ENCODE results near the gene CFAP44. TPM values are rescaled to one million over a fixed set of nuclear protein-coding genes. Genes with fewer than 3 reads are reported as not detected.
"Not testable (repeated sequence)": the region's sequence is repeated elsewhere in the genome, so short reads cannot be mapped to it uniquely, and the experiment has no call there.

The CFAP44 gene, protein sequence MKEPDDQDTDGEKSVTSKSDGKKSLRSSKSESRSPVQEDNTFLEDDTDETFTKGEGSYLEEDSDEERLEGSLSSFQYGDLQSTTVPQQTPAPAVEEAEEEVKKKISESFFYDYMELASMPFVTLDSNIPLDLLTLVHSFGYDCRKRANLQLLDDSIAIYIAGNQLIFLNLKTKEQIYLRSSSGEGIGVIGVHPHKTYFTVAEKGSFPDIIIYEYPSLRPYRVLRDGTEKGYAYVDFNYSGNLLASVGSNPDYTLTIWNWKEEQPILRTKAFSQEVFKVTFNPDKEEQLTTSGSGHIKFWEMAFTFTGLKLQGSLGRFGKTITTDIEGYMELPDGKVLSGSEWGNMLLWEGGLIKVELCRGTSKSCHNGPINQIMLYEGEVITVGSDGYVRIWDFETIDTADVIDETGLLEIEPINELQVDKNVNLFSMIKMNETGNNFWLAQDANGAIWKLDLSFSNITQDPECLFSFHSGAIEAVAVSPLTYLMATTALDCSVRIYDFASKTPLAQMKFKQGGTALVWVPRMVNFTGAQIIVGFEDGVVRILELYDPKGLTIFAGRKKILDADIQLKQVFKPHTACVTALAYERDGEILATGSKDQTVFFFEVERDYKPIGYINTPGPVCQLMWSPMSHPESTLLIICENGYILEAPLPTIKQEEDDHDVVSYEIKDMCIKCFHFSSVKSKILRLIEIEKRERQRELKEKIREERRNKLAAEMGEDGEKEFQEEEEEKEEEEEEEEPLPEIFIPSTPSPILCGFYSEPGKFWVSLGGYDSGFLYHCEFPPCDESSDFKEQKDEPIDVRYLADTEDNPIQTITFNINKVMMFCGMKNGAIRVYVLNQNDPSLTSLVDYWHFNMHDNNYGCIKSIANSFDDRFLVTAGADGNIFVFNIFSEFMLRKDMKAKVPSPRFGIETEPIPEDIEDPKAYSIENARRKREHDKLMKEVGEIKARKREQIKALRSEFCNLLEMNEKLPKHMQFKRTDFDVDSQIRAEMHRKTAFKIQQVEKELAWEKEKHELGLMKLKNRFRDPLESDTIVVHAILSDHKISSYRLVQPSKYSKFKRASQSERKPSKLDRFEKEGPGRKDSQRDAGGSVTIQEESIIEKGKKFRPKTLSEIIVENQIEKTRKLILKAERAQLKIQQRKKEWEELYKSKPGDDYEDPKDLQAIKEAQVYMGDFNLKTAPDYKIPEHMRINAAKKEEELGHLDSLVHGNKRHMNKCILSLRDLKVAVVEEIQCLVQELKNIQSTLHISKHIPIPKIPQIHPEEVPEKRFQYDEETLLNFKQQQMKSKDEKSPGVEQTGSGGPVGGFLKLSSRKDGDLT (N-terminal part only)
- total RNA-seq: 1.6 and 2.6 TPM in 2 replicates

DNA sequence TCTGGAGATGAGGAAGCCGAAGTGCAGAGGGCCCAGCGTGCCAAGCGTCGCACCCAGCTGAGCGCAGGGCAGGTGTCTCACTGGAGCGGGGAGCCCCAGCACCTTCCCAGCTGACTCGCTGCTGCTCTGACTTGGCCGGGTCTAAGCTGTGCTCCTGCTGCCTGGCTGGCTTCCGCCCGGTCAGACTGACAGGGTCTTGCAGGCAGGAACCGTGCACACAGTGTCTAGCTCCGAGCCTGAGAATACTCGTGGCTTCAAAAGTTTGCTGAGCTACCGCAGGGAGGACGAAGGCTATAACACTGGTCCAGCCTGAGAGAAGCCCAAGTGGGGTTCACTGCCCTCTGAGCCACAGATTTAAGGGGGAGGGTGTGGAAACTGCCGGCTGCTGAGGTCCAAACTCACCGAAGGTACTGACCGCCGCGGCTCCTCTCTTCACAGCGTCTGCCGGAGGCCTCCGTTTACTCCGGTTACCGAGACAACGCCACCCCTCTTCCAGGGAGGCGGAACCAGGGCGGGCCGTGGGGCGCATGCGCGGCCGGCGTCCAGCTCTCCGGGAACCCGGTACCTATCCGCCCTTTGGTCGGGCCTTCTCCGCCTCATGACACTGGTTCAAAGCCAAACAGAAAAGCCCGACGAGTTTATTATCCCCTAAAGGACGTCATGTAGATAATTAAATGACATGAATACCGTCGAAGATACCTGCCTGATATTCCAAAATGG, at the start of gene CFAP44:
TSS of gene CFAP44 (minus strand) at position 443 of the 720 bp plus-strand sequence. CDS start 7,829 bp downstream, outside the sequence.
- peak; percentile 15 for DNase-seq (ENCODE audit: low read depth, low spot score)

DNA sequence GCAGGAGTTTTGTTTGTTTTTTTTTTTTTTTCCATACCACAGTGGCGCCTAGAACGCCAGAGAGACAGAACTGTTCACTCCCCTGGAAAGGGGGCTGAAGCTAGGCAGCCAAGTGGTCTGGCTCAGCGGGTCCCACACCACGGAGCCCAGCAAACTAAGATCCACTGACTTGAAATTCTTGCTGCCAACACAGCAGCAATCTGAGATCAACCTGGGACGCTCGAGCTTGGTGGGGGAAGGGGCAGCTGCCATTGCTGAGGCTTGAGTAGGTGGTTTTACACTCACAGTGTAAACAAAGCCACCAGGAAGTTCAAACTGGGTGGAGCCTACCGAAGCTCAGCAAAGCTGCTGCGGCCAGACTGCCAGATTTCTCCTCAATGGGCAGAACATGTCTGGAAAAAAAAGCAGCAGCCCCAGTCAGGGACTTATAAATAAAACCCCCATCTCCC, 43.9 kb upstream of the CFAP44 start:
- no peak for DNase-seq (ENCODE audit: low read depth, low spot score)

DNA sequence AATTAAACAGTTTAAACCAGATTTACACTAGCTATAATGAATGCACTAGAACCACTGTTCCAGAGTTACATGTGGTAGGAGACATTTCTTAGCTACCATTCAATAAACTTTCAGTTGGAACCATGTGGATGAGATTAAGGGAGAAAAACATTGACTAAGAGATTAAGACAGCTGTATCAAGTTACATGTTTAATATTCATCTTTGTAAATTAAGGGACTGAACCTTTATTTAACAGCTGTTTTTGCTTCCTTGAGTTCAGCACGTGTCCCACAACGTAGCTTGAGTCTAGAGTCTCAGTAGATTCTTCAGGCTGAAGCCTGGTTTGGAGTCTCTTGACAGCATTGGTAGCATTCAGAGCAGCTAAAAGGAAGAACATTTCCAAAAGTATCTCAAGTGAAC, 27.2 kb upstream of the CFAP44 start:
- no peak for DNase-seq (ENCODE audit: low read depth, low spot score)

DNA sequence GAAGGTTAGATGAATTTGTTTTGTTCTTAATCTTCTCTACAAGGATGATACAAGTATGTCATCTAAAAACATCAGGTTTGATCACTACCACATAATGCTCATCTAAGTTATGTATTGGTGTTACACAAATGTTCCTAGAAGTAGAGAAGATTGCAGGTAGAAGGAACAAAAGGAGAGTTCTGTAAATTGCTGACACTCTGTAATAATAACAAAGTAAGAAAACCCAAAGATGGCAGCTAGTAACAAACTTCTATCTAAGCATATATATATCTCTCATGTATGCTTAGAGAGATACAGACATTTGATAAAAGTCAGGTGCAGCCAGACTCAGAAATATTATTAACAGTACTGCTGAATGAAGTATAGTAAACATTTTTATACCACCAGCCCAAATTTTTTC, 20.2 kb upstream of the CFAP44 start:
- no peak for DNase-seq (ENCODE audit: low read depth, low spot score)

DNA sequence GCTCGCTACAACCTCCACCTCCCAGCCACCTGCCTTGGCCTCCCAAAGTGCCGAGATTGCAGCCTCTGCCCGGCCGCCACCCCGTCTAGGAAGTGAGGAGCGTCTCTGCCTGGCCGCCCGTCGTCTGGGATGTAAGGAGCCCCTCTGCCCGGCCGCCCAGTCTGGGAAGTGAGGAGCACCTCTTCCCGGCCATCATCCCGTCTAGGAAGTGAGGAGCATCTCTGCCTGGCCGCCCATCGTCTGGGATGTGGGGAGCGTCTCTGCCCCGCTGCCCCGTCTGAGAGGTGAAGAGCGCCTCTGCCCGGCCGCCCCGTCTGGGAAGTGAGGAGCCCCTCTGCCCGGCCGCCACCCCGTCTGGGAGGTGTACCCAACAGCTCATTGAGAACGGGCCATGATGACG, 17.3 kb upstream of the CFAP44 start:
- DNase-seq (ENCODE audit: low read depth, low spot score): not testable (repeated sequence)

DNA sequence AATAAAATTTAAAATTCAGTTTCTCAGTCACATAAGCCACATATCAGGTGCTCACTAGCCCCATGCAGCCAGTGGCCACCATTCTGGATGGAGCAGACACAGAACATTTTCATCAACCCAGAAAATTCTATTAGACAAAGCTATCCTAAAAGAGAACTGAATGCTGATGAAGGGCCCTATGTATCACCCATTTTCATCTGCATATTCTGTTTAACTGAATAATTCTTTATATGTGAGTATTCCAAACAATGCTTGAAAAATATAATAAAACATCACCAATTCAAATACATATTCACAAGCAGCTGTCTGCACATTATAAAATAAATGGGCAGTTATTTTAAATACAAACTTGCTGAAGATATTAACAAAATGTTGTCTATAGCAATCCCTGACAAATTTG, 14.2 kb upstream of the CFAP44 start:
- DNase-seq (ENCODE audit: low read depth, low spot score): no peak

DNA sequence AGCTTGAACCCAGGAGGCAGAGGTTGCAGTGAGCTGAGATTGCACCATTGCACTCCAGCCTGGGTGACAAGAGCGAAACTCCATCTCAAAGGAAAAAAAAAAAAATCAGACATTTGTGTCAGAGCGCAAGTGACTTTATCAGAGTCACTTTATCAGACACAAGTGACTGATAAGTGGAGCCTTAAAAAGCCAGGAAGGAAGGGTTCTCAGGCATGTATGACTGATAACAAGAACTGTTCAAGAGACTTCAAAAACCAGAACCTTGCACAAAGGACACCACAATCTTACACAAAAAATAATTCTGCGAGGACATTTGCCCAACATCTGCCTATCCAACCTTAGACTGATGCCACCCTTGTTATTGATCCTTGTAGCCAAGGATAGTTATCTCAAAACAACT, 13.3 kb upstream of the CFAP44 start:
- DNase-seq (ENCODE audit: low read depth, low spot score): no peak

DNA sequence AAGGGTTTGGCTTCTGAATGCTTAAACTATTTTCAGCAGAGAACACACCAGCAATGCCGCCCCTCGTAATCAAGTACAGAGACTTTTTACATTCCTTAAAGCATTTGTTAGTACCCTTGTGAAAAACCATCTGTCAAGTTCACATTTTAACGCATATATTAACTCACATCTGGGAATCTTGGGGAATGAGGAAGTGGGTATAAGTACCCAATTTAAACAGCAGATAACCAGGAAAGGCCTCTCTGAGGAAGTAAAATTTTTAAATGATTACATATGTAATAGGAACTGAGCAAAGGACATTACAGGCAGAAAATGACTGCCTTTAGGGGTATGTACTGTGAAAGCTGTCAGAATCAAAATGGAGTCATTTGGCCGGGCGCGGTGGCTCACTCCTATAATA, 12.8 kb upstream of the CFAP44 start:
- no peak for DNase-seq (ENCODE audit: low read depth, low spot score)

DNA sequence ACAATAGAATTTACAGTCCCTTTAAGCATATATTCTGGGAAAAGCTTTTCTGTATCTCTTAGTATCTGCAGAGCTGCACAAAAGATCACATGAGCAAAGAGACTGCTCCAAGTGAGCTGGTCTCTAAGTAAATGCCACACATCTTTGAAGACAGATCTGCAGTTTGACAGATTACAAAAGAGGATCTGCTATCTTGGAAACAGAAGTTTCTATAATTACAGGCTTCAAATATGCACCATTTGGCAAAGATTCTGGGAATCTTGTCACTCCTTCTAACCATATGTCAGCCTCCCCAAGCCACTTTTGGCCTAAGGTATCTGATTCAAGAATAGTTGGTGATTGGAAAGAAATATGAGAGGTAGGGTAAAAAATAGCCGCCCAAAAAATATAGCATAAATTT, 9.6 kb upstream of the CFAP44 start:
- no peak for DNase-seq (ENCODE audit: low read depth, low spot score)

DNA sequence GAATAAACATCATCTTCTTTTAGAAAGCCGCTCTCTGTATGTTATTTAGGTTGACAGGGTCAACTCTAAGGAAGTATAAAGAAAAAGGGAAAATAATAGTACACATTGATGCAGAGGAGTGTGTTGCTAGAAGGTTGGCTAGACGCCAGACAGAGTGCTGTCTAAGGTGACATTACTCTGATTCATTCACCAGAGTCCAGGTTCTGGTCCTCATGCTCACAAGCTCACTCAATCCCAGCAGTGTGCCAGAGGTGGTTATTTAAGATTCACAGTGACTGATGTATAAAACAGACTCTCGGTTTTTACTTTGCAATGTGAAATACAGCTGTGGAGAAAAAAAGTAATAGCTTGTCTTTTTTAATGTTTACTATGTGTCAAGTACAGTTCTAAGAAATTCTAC, 1.7 kb downstream of the CFAP44 start:
- DNase-seq (ENCODE audit: low read depth, low spot score): no peak

DNA sequence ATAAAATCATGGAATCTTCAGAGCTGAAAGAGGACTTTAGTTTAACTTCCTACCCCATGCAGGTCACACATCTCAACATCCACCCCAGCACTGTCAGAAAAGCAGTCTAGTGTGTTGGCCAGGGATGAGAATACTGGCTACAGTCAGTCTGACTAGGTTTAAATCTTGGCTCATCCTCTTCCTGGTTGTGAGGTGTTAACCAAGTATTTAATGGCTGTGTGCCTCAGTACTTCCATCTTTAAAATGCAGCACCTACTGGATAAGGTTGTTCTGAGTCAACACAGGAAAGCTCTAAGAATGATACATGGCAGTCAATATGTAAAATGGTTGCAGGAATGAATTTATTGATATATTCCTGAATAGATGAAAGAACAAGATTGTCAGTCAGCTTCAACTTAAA, 3.1 kb downstream of the CFAP44 start:
- no peak for DNase-seq (ENCODE audit: low read depth, low spot score)

DNA sequence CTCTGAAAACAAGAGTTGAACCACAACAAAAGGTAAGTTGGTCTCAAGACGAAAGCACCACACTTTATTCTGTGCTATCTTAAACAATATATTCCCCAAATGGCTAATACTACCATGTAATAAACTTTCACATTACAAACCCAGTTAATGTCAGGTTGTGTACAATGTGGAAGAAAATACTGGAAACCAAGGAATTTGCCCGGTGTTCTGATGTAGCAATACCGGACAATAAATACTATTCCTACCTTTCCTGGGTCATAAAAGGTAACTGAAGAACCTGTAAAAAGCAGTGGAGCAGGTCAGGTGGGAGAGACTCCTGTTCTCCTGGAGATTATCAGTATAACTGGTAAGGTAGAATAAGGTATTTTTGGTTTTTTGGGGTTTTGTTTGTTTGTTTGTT, 3.9 kb downstream of the CFAP44 start:
- no peak for DNase-seq (ENCODE audit: low read depth, low spot score)

DNA sequence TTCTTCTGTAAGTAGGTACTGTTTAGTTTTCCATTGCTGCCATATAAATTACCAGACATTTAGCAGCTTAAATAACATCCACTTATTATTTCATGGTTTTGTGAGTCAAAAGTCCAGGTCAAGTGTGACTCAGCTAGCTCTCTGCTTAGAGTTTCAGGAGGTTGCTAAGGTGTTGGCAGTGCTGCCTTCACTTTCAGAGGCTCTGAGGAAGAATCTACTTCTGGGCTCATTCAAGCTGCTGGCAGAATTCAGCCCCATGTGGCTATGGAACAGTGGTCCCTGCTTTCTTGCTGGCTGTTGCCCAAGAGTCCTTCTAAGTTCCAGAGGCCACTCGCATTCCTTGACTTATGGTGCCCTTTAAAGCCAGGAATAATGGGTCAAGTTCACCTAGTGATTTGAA, 4.5 kb downstream of the CFAP44 start:
- DNase-seq (ENCODE audit: low read depth, low spot score): no peak

DNA sequence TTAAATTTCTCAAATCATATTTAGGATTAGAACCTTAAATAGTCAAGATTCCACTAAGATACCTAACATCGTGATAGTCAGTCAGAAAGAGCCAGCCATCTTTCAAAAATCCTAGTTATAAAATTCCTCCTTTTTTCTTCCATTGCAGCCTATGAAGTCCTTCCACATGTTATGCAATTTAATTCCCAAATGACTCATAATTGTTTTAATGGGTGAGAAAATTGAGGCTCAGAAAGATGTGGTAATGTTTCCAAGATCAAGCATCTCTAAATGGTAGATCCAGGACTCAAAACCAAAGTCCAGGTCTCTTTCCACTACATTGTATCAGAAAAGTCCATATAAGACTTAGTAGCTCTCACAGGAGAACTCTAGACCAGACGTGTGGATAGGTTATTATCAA, 9.5 kb downstream of the CFAP44 start:
- no peak for DNase-seq (ENCODE audit: low read depth, low spot score)

DNA sequence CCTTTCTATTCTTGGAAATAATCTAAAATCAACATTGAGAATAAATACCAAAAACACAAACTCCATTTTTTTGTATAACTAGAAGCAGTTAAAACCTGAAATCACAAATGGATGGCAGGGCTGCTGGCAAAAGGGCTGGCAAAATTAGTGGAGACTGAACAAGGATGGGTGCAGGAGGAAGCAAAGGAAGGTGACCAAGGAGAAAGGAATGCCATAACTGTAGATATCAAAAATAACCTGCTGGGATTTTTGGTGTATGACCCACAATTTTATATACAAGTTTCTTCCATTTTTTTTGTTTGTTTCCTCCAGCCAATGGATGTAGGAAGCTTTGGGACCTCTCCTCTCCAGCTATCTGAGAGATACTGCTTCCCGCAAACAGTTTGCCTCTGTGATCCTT, 12.7 kb downstream of the CFAP44 start:
- DNase-seq (ENCODE audit: low read depth, low spot score): no peak

DNA sequence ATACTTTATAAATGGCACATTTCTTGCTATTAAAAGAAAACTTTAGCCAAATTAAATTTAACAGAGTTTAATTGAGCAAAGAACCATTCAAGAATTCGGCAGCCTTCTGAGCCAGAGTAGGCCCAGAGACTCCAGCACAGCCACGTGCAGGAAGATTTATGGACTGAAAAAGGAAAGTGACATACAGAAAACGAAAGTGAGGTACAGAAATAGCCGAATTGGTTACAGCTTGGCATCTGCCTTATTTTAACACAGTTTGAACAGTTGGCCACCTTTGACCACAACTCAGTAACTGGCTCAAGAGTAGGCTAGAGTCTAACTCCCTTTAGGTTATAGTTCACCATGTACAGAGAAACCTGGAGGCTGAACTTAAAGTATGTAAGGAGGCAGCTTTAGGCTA, 17.6 kb downstream of the CFAP44 start:
- DNase-seq (ENCODE audit: low read depth, low spot score): no peak

DNA sequence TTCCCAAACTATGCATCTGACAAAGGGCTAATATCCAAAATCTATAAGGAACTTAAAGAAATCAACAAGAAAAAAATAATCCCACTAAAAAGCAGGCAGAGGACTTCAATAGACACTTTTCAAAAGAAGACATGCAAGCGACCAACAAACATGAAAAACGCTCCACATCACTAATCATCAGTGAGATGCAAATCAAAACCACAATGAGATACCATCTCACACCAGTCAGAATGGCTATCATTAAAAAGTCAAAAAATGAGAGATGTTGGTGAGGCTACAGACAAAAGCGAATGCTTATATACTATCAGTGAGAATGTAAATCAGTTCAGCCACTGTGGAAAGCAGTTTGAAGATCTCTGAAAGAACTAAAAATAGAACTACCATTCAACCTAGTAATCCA, 20.2 kb downstream of the CFAP44 start:
- DNase-seq (ENCODE audit: low read depth, low spot score): no peak

DNA sequence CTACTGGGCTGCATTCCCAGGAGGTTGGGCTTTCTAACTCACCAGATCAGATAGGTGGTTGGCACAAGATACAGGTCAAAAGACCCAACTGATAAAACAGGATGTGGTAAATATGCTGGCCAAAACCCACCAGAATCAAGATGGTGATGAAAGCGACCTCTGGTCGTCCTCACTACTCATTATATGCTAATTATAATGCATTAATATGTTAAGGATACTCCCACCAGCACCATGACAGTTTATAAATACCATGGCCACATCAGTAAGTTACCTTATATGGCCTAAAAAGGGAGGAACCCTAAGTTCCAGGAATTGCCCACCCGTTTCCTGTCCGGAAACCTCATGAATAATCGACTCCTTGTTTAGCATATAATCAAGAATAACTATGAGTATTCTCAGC, 31.6 kb downstream of the CFAP44 start:
- no peak for DNase-seq (ENCODE audit: low read depth, low spot score)

DNA sequence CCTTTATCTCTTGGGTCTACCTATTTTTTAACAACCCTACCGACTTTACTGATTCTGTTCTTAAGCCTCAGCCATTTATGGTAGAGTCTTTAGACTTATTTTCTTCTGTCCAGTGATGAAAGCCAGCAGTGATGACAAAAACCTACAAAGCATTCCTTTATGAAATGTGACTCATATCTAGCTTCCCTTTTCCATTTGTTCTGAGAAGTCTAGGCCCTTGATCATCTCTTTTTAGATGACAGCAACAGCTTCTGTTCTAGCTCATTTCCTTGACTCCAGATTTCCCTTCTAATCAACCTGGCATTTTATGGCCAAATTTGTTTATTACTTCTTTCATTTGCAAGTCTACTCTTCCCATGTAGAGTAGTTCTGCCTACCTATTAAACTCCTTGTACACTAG, 36.1 kb downstream of the CFAP44 start:
- peak; percentile 20 for DNase-seq (ENCODE audit: low read depth, low spot score)

DNA sequence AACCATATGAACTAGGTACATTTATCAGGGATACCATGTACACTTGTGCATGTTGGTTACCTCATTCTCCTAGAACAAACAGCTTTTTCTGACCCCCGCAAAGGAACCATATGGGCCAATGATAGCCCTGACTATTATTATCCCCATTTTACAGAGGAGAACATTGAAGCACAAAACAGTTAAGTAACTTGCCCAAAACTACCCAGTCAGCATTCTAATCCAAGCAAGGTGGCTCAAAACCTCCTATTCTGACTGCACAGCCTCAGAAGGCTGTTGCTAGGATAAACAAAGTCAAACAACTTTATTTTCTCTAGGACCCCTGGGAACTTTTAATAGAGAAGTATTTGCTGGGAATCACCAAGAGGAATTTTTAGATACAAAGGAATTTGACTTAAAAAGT, 36.7 kb downstream of the CFAP44 start:
- no peak for DNase-seq (ENCODE audit: low read depth, low spot score)

Data from pulmonary artery endothelial cell (primary cell).